Endodermal cell (in vitro differentiated cells): Measurements from ENCODE around the gene DNAH6. TPM values are rescaled to one million over a fixed set of nuclear protein-coding genes. Genes with fewer than 3 reads are reported as not detected.

Experiments used
- DNase-seq: peaks from one replicate; pipeline ENCODE4 v3.0.0-alpha.2; 2017
- H3K27ac ChIP-seq: 2 replicates; pipeline ENCODE4 v1.5.1; 2013; ENCODE audit warnings: mild to moderate bottlenecking, low read depth, low read length, moderate library complexity
- H3K27me3 ChIP-seq: 2 replicates; pipeline ENCODE4 v1.6.1; 2013; ENCODE audit warnings: mild to moderate bottlenecking, low read length, moderate library complexity; ENCODE audit not compliant: insufficient read depth, control insufficient read depth, poor library complexity, severe bottlenecking
- H3K36me3 ChIP-seq: 2 replicates; pipeline ENCODE4 v1.7.0; 2013; ENCODE audit warnings: mild to moderate bottlenecking, low read length, moderate library complexity; ENCODE audit not compliant: control insufficient read depth, insufficient read depth
- H3K4me1 ChIP-seq: one replicate; pipeline ENCODE4 v1.7.0; 2013; ENCODE audit warnings: low read length; ENCODE audit not compliant: control insufficient read depth, insufficient read depth
- H3K4me3 ChIP-seq: 2 replicates; pipeline ENCODE4 v1.5.1; 2013; ENCODE audit warnings: mild to moderate bottlenecking, low read length, moderate library complexity
- H3K9ac ChIP-seq: 2 replicates; pipeline ENCODE4 v1.6.1; 2013; ENCODE audit warnings: mild to moderate bottlenecking, low read length, moderate library complexity; ENCODE audit not compliant: poor library complexity, severe bottlenecking; ENCODE audit errors: extremely low read depth
- H3K9me3 ChIP-seq: 2 replicates; pipeline ENCODE4 v1.6.1; 2013; ENCODE audit warnings: mild to moderate bottlenecking, low read length, moderate library complexity; ENCODE audit not compliant: control insufficient read depth
- H3K27ac Mint-ChIP-seq: 2 replicates; pipeline ENCODE4 v1.8.0; 2020; ENCODE audit warnings: mixed read lengths
- H3K27me3 Mint-ChIP-seq: 2 replicates; pipeline ENCODE4 v1.8.0; 2021; ENCODE audit warnings: mild to moderate bottlenecking, mixed read lengths; ENCODE audit not compliant: insufficient read depth
- H3K36me3 Mint-ChIP-seq: 2 replicates; pipeline ENCODE4 v1.8.0; 2020; ENCODE audit warnings: low read depth, mixed read lengths
- H3K4me1 Mint-ChIP-seq: 2 replicates; pipeline ENCODE4 v1.8.0; 2020; ENCODE audit warnings: mixed read lengths
- H3K4me3 Mint-ChIP-seq: 2 replicates; pipeline ENCODE4 v1.8.0; 2020; ENCODE audit warnings: mild to moderate bottlenecking, moderate library complexity, mixed read lengths
- H3K9me3 Mint-ChIP-seq: 2 replicates; pipeline ENCODE4 v1.8.0; 2020; ENCODE audit warnings: mild to moderate bottlenecking, mixed read lengths
- CTCF ChIP-seq: fragments of 200-600 bp; sonication (generic); conservative IDR thresholded peaks from 2 replicates; pipeline ENCODE4 v1.5.0; 2021; ENCODE audit warnings: antibody characterized with exemption, mild to moderate bottlenecking
- WGBS, 2 experiments: methylation state at CpG; one replicate each; pipeline versions ENCODE4 v1.1.5 to v1.1.7; 2013; ENCODE audit warnings: missing lambda C conversion rate in 2 of 2, mixed read lengths in 1 of 2; ENCODE audit not compliant: insufficient coverage in 1 of 2, insufficient read length in 1 of 2; 5-methylcytosine and 5-hydroxymethylcytosine counted together
- total RNA-seq, 2 donors: library from RNA; stranded (reverse); fragmentation: NEBNext Ultra II Directional in 1 of 2; extraction: Animal tissue kit (Norgen Biotek cat#: 25700) in 1 of 2; gene quantifications; 2 replicates in 1 of 2; 3 replicates in 1 of 2; pipeline ENCODE4 v1.2.1, GENCODE V29; 2021

The DNAH6 gene
- total RNA-seq, 2 donors from 2014 or later = 1.6 to 2.0 TPM

- H3K9ac ChIP-seq = no peak overlapping the region
- DNase-seq = no peak
- H3K36me3 ChIP-seq = no peaks in the 10 kb centered on the region
- WGBS, 2 experiments = 83% methylated on average over 1 of the region's 1 CpG; no CpG with 5 or more reads in 1 of the 2 experiments
- no peaks in the 10 kb centered on the region for H3K4me1 Mint-ChIP-seq
- no peak overlapping the region for H3K4me3 ChIP-seq
- no peak overlapping the region for H3K27ac ChIP-seq
- no peak overlapping the region for H3K27ac Mint-ChIP-seq
- TF ChIP-seq CTCF = no peak
- peaks cover 41% of the 10 kb centered on the region for H3K9me3 Mint-ChIP-seq
- H3K4me1 ChIP-seq = no peaks in the 10 kb centered on the region
- H3K4me3 Mint-ChIP-seq = no peak overlapping the region
- peaks cover 15% of the 10 kb centered on the region for H3K9me3 ChIP-seq
- peaks cover 2% of the 10 kb centered on the region for H3K36me3 Mint-ChIP-seq
- H3K27me3 Mint-ChIP-seq = no peaks in the 10 kb centered on the region
- H3K27me3 ChIP-seq = no peaks in the 10 kb centered on the region
These were observed 259.7 kb downstream of the DNAH6 start for GRCh38 chr2:84776011-84776410.

- Histone ChIP-seq H3K27ac (no peak overlapping the region), H3K4me1 (no peaks in the 10 kb centered on the region), H3K9me3 (peaks cover 8% of the 10 kb centered on the region), H3K27me3 (no peaks in the 10 kb centered on the region), H3K9ac (no peak overlapping the region), H3K4me3 (no peak overlapping the region), H3K36me3 (no peaks in the 10 kb centered on the region)
- H3K36me3 Mint-ChIP-seq = no peaks in the 10 kb centered on the region
- DNase-seq = no peak
- no peak overlapping the region for H3K27ac Mint-ChIP-seq
- no peaks in the 10 kb centered on the region for H3K27me3 Mint-ChIP-seq
- H3K9me3 Mint-ChIP-seq = peaks cover 23% of the 10 kb centered on the region
- WGBS, 2 experiments = 90% methylated on average over 1 of the region's 1 CpG; no CpG with 5 or more reads in 1 of the 2 experiments
- TF ChIP-seq CTCF = no peak
- peaks cover 8% of the 10 kb centered on the region for H3K4me1 Mint-ChIP-seq
- no peak overlapping the region for H3K4me3 Mint-ChIP-seq
These were observed 262.8 kb downstream of the DNAH6 start for GRCh38 chr2:84778911-84779690.

GRCh38 chr2:84779781-84780180 is 263.5 kb downstream of the DNAH6 start:
- no peaks in the 10 kb centered on the region for H3K4me1 ChIP-seq

More at GRCh38 chr2:84779781-84780180, 263.5 kb downstream of the DNAH6 start:
- Mint-ChIP-seq H3K4me1 (peaks cover 8% of the 10 kb centered on the region), H3K9me3 (peaks cover 16% of the 10 kb centered on the region), H3K27ac (no peak overlapping the region), H3K36me3 (no peaks in the 10 kb centered on the region), H3K27me3 (no peaks in the 10 kb centered on the region), H3K4me3 (no peak overlapping the region)
- H3K27me3 ChIP-seq = no peaks in the 10 kb centered on the region
- no peaks in the 10 kb centered on the region for H3K36me3 ChIP-seq
- TF ChIP-seq CTCF = no peak
- no peak overlapping the region for H3K27ac ChIP-seq
- peaks cover 5% of the 10 kb centered on the region for H3K9me3 ChIP-seq
- no peak overlapping the region for H3K9ac ChIP-seq
- 87 to 93% methylated on average over 2 to 3 of the region's 3 CpGs for WGBS, 2 experiments
- DNase-seq = no peak
- H3K4me3 ChIP-seq = no peak overlapping the region
